Measurements from ENCODE around the gene CNTN4.

GRCh38 chr3:2082871-2083480, 15.7 kb upstream of the CNTN4 start:
- no peak for TF ChIP-seq EZH2 (IDR thresholded peaks at IDR 0.05; ENCODE audit: borderline replicate concordance, low read length)
- no peak for TF ChIP-seq CTCF (IDR thresholded peaks at IDR 0.05; ENCODE audit: low read length)
